Fibroblast of mammary gland (primary cell): ENCODE measurements around the gene TEX13D.
"Not testable (repeated sequence)": the region's sequence is repeated elsewhere in the genome, so short reads cannot be mapped to it uniquely, and the experiment has no call there.

Experiments used
- DNase-seq: peaks from one replicate; pipeline ENCODE4 v3.0.0-alpha.2; 2010; ENCODE audit warnings: low read depth
- H3K4me3 ChIP-seq: 2 replicates; pipeline ENCODE4 v1.5.1; 2011; ENCODE audit warnings: low read depth, mild to moderate bottlenecking, low read length, moderate library complexity; ENCODE audit not compliant: control insufficient read depth
- CTCF ChIP-seq: conservative IDR thresholded peaks from 2 replicates; pipeline ENCODE4 v1.5.1; 2011; ENCODE audit warnings: low read depth, low read length, inconsistent platforms; ENCODE audit not compliant: control insufficient read depth, insufficient read depth

The TEX13D gene

GRCh38 chrX:124332481-124333424 lies at the start of gene TEX13D:
Gene TEX13D, plus strand, starts transcription at chrX:124332660. Its CDS starts 258 bp downstream, at chrX:124332918.
- no peak for TF ChIP-seq CTCF
- no peak within 1 kb of the TSS for H3K4me3 ChIP-seq
- DNase-seq = no peak

- DNase-seq = no peak
- no peak for TF ChIP-seq CTCF
- no peak overlapping the region for H3K4me3 ChIP-seq
Observed at GRCh38 chrX:124289443-124289842, 43.0 kb upstream of the TEX13D start.

GRCh38 chrX:124293810-124294209 lies 38.6 kb upstream of the TEX13D start:
- no peak for DNase-seq
- H3K4me3 ChIP-seq = no peak overlapping the region
- TF ChIP-seq CTCF = no peak

- H3K4me3 ChIP-seq, DNase-seq: not testable (repeated sequence)
Observed at GRCh38 chrX:124299323-124299722, 33.1 kb upstream of the TEX13D start.

GRCh38 chrX:124300405-124300804 lies 32.1 kb upstream of the TEX13D start:
- no peak for TF ChIP-seq CTCF
- DNase-seq = no peak
- H3K4me3 ChIP-seq = no peak overlapping the region

- DNase-seq = no peak
- no peak overlapping the region for H3K4me3 ChIP-seq
- no peak for TF ChIP-seq CTCF
Observed at GRCh38 chrX:124307253-124307907, 25.1 kb upstream of the TEX13D start.

- DNase-seq = no peak
- no peak overlapping the region for H3K4me3 ChIP-seq
- TF ChIP-seq CTCF = no peak
Observed at GRCh38 chrX:124325732-124326131, 6.7 kb upstream of the TEX13D start.
